ENCODE data around the gene CCDC6. TPM values are rescaled to one million over a fixed set of nuclear protein-coding genes. Genes with fewer than 3 reads are reported as not detected.

CCDC6 gene
- total and polyA plus RNA-seq, 2 experiments from 2014 or later = 22.3 to 49.8 TPM

GRCh38 chr10:59913547-59914237, 7.3 kb upstream of the CCDC6 start:
- H3K4me2 ChIP-seq = no peak overlapping the region
- H3K27me3 ChIP-seq = no peaks in the 10 kb centered on the region
- H3K4me1 ChIP-seq (ENCODE audit: insufficient read depth) = no peaks in the 10 kb centered on the region
- no peaks in the 10 kb centered on the region for H3K9me2 ChIP-seq (replicated peaks; ENCODE audit: insufficient read depth)
- no peak for DNase-seq (ENCODE audit: low spot score)
- TF ChIP-seq EZH2phosphoT487 (IDR thresholded peaks at IDR 0.05; ENCODE audit: low read depth, severe bottlenecking, unreplicated experiment) (no peak), CTCF (IDR thresholded peaks at IDR 0.05; ENCODE audit: poor library complexity) (no peak), EZH2 (IDR thresholded peaks at IDR 0.05; ENCODE audit: borderline replicate concordance) (no peak)
- H3K36me3 ChIP-seq (replicated peaks; ENCODE audit: insufficient read depth, low read depth) = no peaks in the 10 kb centered on the region
- no peak overlapping the region for H3K4me3 ChIP-seq
- H2AFZ ChIP-seq = no peak overlapping the region
- no peaks in the 10 kb centered on the region for H4K20me1 ChIP-seq (ENCODE audit: insufficient read depth, poor library complexity, severe bottlenecking)
- H3K9me3 ChIP-seq (ENCODE audit: low read depth) = peaks cover 11% of the 10 kb centered on the region
- no peaks in the 10 kb centered on the region for H3K79me2 ChIP-seq
- no peak overlapping the region for H3K27ac ChIP-seq

DNA sequence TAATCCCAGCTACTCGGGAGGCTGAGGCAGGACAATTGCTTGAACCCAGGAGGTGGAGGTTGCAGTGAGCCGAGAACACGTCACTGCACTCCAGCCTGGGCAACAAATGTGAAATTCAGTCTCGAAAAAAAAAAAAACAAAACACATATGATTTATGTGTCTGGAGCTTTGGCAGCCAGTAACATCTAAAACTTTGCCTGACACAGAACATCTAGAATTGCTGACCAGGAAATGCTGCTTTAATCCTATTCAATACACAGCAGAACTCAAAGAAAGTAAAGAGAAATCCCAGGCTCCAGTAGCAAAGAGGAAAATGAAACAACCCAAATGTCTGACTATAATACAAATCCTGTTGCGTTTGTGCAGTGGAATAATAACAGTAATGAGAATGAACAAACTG, 4.5 kb upstream of the CCDC6 start:
- H4K20me1 ChIP-seq (ENCODE audit: insufficient read depth, poor library complexity, severe bottlenecking) = no peaks in the 10 kb centered on the region
- H3K27me3 ChIP-seq = no peaks in the 10 kb centered on the region
- peaks cover 1% of the 10 kb centered on the region for H3K79me2 ChIP-seq
- H3K9me3 ChIP-seq (ENCODE audit: low read depth) = peaks cover 11% of the 10 kb centered on the region
- no peak overlapping the region for H3K4me2 ChIP-seq
- H3K4me1 ChIP-seq (ENCODE audit: insufficient read depth) = peaks cover 11% of the 10 kb centered on the region
- no peak overlapping the region for H3K4me3 ChIP-seq
- no peak for TF ChIP-seq EZH2phosphoT487 (IDR thresholded peaks at IDR 0.05; ENCODE audit: low read depth, severe bottlenecking, unreplicated experiment)
- no peak for TF ChIP-seq CTCF (IDR thresholded peaks at IDR 0.05; ENCODE audit: poor library complexity)
- no peak for TF ChIP-seq EZH2 (IDR thresholded peaks at IDR 0.05; ENCODE audit: borderline replicate concordance)
- no peaks in the 10 kb centered on the region for H3K9me2 ChIP-seq (replicated peaks; ENCODE audit: insufficient read depth)
- no peak for DNase-seq (ENCODE audit: low spot score)
- WGBS (ENCODE audit: low lambda C conversion rate, missing lambda C conversion rate) = 79% methylated on average over 5 of the region's 5 CpGs
- H3K36me3 ChIP-seq (replicated peaks; ENCODE audit: insufficient read depth, low read depth) = no peaks in the 10 kb centered on the region
- H3K27ac ChIP-seq = no peak overlapping the region
- no peak overlapping the region for H2AFZ ChIP-seq

DNA sequence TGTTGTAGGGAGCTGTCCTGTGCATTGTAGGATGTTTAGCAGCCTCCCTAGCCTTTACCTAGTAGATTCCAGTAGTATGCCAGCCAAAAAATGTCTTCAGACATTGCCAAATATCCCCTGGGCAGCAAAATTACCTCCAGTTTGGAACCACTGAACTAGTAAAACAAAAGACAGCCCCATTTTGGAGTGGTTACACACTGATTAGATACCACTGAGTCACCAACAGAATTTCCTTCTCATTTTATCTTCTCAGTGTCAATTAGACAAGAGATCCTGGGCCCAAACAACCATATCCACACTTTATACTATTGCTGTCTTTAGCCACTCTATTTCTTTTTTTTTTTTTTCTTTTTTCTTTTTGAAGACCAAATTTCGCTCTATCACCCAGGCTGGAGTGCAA, 3.5 kb upstream of the CCDC6 start:
- H3K36me3 ChIP-seq (replicated peaks; ENCODE audit: insufficient read depth, low read depth) = no peaks in the 10 kb centered on the region
- H4K20me1 ChIP-seq (ENCODE audit: insufficient read depth, poor library complexity, severe bottlenecking) = peaks cover 4% of the 10 kb centered on the region
- peaks cover 12% of the 10 kb centered on the region for H3K79me2 ChIP-seq
- H3K4me3 ChIP-seq = no peak overlapping the region
- H2AFZ ChIP-seq = no peak overlapping the region
- H3K9me2 ChIP-seq (replicated peaks; ENCODE audit: insufficient read depth) = no peaks in the 10 kb centered on the region
- DNase-seq (ENCODE audit: low spot score) = no peak
- H3K9me3 ChIP-seq (ENCODE audit: low read depth) = peaks cover 11% of the 10 kb centered on the region
- no peak overlapping the region for H3K4me2 ChIP-seq
- H3K27me3 ChIP-seq = no peaks in the 10 kb centered on the region
- no peak overlapping the region for H3K27ac ChIP-seq
- no peak for TF ChIP-seq EZH2 (IDR thresholded peaks at IDR 0.05; ENCODE audit: borderline replicate concordance)
- no peak for TF ChIP-seq CTCF (IDR thresholded peaks at IDR 0.05; ENCODE audit: poor library complexity)
- TF ChIP-seq EZH2phosphoT487 (IDR thresholded peaks at IDR 0.05; ENCODE audit: low read depth, severe bottlenecking, unreplicated experiment) = no peak
- peaks cover 12% of the 10 kb centered on the region for H3K4me1 ChIP-seq (ENCODE audit: insufficient read depth)
- WGBS (ENCODE audit: low lambda C conversion rate, missing lambda C conversion rate) = 86% methylated on average over 1 of the region's 1 CpG
